Body of pancreas (tissue), 4 donors: ENCODE data around the gene RIT2.

Experiments used
- POLR2A ChIP-seq, 3 donors: fragments of 450-650 bp; IDR thresholded peaks; one replicate each; pipeline ENCODE4 v1.6.1; 2016; ENCODE audit warnings: antibody characterized with exemption in 3 of 3, mild to moderate bottlenecking in 2 of 3
- TF ChIP-seq, protein P1 (sequence below), 7 experiments: fragments of 450-650 bp in 4 of 7; fragments of 200-600 bp in 3 of 7; sonication (generic) in 3 of 7; IDR thresholded peaks; one replicate each; pipeline ENCODE4 v1.5.1; 2016 to 2019; ENCODE audit warnings: antibody characterized with exemption in 7 of 7

GRCh38 chr18:42925036-42925435 is 190.4 kb downstream of the RIT2 start:
- TF ChIP-seq, protein P1, sequence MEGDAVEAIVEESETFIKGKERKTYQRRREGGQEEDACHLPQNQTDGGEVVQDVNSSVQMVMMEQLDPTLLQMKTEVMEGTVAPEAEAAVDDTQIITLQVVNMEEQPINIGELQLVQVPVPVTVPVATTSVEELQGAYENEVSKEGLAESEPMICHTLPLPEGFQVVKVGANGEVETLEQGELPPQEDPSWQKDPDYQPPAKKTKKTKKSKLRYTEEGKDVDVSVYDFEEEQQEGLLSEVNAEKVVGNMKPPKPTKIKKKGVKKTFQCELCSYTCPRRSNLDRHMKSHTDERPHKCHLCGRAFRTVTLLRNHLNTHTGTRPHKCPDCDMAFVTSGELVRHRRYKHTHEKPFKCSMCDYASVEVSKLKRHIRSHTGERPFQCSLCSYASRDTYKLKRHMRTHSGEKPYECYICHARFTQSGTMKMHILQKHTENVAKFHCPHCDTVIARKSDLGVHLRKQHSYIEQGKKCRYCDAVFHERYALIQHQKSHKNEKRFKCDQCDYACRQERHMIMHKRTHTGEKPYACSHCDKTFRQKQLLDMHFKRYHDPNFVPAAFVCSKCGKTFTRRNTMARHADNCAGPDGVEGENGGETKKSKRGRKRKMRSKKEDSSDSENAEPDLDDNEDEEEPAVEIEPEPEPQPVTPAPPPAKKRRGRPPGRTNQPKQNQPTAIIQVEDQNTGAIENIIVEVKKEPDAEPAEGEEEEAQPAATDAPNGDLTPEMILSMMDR (IDR thresholded peaks at IDR 0.05): no peak
- no peak for TF ChIP-seq POLR2A (IDR thresholded peaks at IDR 0.05)
